GM12801 (cell line): Measurements from ENCODE around the gene FXYD4.

ENCODE experiments used
- CTCF ChIP-seq: IDR thresholded peaks from one replicate; pipeline ENCODE4 v1.5.1; 2011; ENCODE audit warnings: control low read depth; ENCODE audit not compliant: insufficient read length; ENCODE audit errors: extremely low read depth

Gene FXYD4

GRCh38 chr10:43374194-43374593 lies 2.8 kb downstream of the FXYD4 start:
- no peak for TF ChIP-seq CTCF

- TF ChIP-seq CTCF: no peak
Observed at GRCh38 chr10:43375401-43376020, 4.1 kb downstream of the FXYD4 start.

GRCh38 chr10:43376046-43376635 lies 4.7 kb downstream of the FXYD4 start:
- TF ChIP-seq CTCF: no peak

GRCh38 chr10:43376828-43377423 lies 5.5 kb downstream of the FXYD4 start:
- TF ChIP-seq CTCF: no peak

- TF ChIP-seq CTCF: no peak
Observed at GRCh38 chr10:43377424-43377883, 6.0 kb downstream of the FXYD4 start.

GRCh38 chr10:43380610-43381222 lies 9.3 kb downstream of the FXYD4 start:
- TF ChIP-seq CTCF: no peak

- TF ChIP-seq CTCF: no peak
Observed at GRCh38 chr10:43383204-43383971, 12.0 kb downstream of the FXYD4 start.
